ENCODE results near the gene SPATA24. TPM values are rescaled to one million over a fixed set of nuclear protein-coding genes. Genes with fewer than 3 reads are reported as not detected.
A peak's percentile ranks its signal among the peaks of the same experiment; 100 is the strongest.

SPATA24 gene
- total RNA-seq, 1 donor from 2014 or later: 3.7 TPM

GRCh38 chr5:139406963-139407362, 3.1 kb upstream of the SPATA24 start:
- TF ChIP-seq, protein P1, sequence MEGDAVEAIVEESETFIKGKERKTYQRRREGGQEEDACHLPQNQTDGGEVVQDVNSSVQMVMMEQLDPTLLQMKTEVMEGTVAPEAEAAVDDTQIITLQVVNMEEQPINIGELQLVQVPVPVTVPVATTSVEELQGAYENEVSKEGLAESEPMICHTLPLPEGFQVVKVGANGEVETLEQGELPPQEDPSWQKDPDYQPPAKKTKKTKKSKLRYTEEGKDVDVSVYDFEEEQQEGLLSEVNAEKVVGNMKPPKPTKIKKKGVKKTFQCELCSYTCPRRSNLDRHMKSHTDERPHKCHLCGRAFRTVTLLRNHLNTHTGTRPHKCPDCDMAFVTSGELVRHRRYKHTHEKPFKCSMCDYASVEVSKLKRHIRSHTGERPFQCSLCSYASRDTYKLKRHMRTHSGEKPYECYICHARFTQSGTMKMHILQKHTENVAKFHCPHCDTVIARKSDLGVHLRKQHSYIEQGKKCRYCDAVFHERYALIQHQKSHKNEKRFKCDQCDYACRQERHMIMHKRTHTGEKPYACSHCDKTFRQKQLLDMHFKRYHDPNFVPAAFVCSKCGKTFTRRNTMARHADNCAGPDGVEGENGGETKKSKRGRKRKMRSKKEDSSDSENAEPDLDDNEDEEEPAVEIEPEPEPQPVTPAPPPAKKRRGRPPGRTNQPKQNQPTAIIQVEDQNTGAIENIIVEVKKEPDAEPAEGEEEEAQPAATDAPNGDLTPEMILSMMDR (IDR thresholded peaks at IDR 0.05): no peak
- DNase-seq (ENCODE audit: low spot score): no peak
- Mint-ChIP-seq H3K4me3 (ENCODE audit: unreplicated experiment) (no peak overlapping the region), H3K36me3 (ENCODE audit: low read depth) (no peaks in the 10 kb centered on the region), H3K9me3 (ENCODE audit: low read depth) (no peaks in the 10 kb centered on the region), H3K4me1 (ENCODE audit: low read depth) (peaks cover 23% of the 10 kb centered on the region), H3K27ac (ENCODE audit: unreplicated experiment) (no peak overlapping the region), H3K27me3 (ENCODE audit: low read depth) (no peaks in the 10 kb centered on the region)

- H3K9me3 Mint-ChIP-seq (ENCODE audit: low read depth): no peaks in the 10 kb centered on the region
- peaks cover 23% of the 10 kb centered on the region for H3K4me1 Mint-ChIP-seq (ENCODE audit: low read depth)
- H3K4me3 Mint-ChIP-seq (ENCODE audit: unreplicated experiment): peak overlapping the region; percentile 93
- peak overlapping the region; percentile 100 for H3K27ac Mint-ChIP-seq (ENCODE audit: unreplicated experiment)
- H3K27me3 Mint-ChIP-seq (ENCODE audit: low read depth): no peaks in the 10 kb centered on the region
- DNase-seq (ENCODE audit: low spot score): no peak
- TF ChIP-seq, protein P1 (IDR thresholded peaks at IDR 0.05): no peak
- no peaks in the 10 kb centered on the region for H3K36me3 Mint-ChIP-seq (ENCODE audit: low read depth)
These were observed 573 bp upstream of the SPATA24 start for GRCh38 chr5:139404484-139404840.

DNA sequence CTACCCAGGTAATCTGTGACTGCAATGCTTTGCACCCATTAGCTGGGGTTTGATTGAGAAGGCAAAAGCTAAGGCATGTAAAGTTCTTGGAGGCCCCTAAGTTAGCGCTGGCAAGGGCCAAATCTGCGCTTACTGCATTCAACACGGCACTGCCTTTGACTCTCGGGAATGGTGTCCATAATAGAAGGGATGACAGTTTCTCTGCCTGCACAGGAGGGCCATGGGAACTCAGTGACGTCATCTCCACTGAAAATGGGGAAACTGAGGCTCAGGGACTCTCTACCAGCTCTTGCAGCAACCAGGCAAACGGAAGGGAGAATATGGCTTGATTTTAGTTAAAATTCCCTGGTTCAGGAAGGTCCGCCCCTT, 487 bp downstream of the SPATA24 start:
- Mint-ChIP-seq H3K36me3 (ENCODE audit: low read depth) (no peaks in the 10 kb centered on the region), H3K27ac (ENCODE audit: unreplicated experiment) (peak overlapping the region; percentile 100), H3K9me3 (ENCODE audit: low read depth) (no peaks in the 10 kb centered on the region), H3K4me3 (ENCODE audit: unreplicated experiment) (peak overlapping the region; percentile 93), H3K4me1 (ENCODE audit: low read depth) (peaks cover 23% of the 10 kb centered on the region), H3K27me3 (ENCODE audit: low read depth) (no peaks in the 10 kb centered on the region)
- peak; percentile 25 for DNase-seq (ENCODE audit: low spot score)
- TF ChIP-seq, protein P1 (IDR thresholded peaks at IDR 0.05): no peak

DNA sequence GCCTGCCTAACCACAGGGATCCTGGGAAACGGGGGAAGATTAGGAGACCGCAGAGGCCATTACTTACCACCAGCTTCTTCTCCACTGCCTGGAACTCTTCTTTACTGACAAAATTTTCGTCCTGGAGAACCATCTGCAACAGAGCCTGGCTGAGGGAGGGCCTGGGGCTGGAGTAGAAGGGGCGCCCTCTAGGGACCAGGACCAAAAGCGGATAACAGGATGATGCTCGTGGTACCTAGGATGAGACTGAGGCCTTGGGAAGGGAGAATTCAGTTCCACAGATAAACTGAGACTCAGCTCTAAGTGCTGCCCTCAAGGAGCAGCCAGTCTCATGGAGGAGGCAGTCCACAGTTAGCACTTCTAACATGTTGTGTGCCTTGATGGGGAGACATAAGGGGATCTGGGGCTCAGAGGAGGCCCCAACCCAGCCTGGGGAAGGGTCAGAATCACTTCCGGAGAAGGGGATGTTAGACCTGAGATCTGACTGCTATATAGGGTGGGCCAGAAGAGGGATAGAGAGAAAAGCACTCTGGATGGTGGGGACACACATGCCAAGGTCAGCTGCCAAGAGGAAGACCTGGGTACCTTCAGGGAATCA, 1.2 kb downstream of the SPATA24 start:
- Mint-ChIP-seq H3K4me3 (ENCODE audit: unreplicated experiment) (peak overlapping the region; percentile 93), H3K4me1 (ENCODE audit: low read depth) (peaks cover 23% of the 10 kb centered on the region), H3K9me3 (ENCODE audit: low read depth) (no peaks in the 10 kb centered on the region), H3K27me3 (ENCODE audit: low read depth) (no peaks in the 10 kb centered on the region), H3K27ac (ENCODE audit: unreplicated experiment) (peak overlapping the region; percentile 100), H3K36me3 (ENCODE audit: low read depth) (no peaks in the 10 kb centered on the region)
- TF ChIP-seq, protein P1 (IDR thresholded peaks at IDR 0.05): peak; percentile 68
- peak; percentile 26 for DNase-seq (ENCODE audit: low spot score)

DNA sequence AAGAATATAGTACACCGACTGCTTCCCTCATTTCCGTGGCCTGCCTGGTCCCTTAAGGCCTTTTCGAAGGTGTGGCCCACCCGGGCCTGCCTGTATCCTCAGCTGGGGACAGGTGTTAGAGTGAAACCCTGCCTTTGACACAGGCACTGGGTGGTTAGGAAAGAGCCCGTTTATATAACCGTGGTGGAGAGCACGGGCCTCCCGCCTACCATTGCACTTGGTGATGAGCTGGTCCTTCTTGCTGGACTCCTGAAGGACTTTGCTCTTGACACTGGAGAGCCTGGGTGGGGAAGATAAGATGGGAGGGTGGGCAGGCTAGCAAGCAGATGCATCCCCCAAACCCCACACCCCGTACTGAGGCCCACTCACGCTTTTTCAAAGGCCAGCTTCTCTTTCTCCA, 2.3 kb downstream of the SPATA24 start:
- H3K9me3 Mint-ChIP-seq (ENCODE audit: low read depth): no peaks in the 10 kb centered on the region
- DNase-seq (ENCODE audit: low spot score): peak; percentile 54
- H3K36me3 Mint-ChIP-seq (ENCODE audit: low read depth): no peaks in the 10 kb centered on the region
- no peak overlapping the region for H3K27ac Mint-ChIP-seq (ENCODE audit: unreplicated experiment)
- H3K4me1 Mint-ChIP-seq (ENCODE audit: low read depth): peaks cover 23% of the 10 kb centered on the region
- no peaks in the 10 kb centered on the region for H3K27me3 Mint-ChIP-seq (ENCODE audit: low read depth)
- no peak overlapping the region for H3K4me3 Mint-ChIP-seq (ENCODE audit: unreplicated experiment)
- TF ChIP-seq, protein P1 (IDR thresholded peaks at IDR 0.05): no peak

All from chondrocyte (in vitro differentiated cells).